Coronary artery (tissue), 2 donors: ENCODE data around the gene CEP85L.

Experiments
- DNase-seq: peaks from one replicate; pipeline ENCODE4 v3.0.0-alpha.2; 2017; ENCODE audit warnings: low spot score
- H3K27ac ChIP-seq, 2 donors: fragments of 200-600 bp; sonication (generic); one replicate each; pipeline ENCODE4 v1.5.1; 2016 to 2019
- H3K4me3 ChIP-seq: fragments of 200-600 bp; sonication (generic); 2 replicates; pipeline ENCODE4 v1.5.1; 2016; ENCODE audit warnings: mild to moderate bottlenecking, moderate library complexity
- TF ChIP-seq, protein P1 (sequence below): fragments of 200-600 bp; sonication (generic); IDR thresholded peaks from one replicate; pipeline ENCODE4 v1.5.1; 2019; ENCODE audit warnings: antibody characterized with exemption

Gene CEP85L

DNA sequence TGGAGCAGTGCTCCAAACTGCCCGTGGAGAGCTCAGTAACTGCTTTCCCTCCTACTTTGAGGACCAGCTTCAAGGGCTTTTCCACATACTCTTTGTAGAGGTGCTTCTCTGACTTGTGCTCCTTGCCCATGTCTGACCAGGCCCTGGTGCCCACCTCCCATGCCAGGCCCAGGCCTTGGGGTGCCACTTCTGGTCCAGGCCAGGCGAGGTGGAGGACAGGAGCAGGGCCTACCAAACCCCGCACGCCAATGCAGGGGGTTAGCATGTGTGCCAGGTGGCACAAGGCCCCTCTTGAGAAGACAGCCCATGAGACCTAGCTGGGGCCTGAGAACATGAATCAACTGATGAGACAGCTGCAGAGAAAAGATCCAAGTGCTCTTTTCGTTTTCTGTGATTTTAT, 150.3 kb downstream of the CEP85L start:
- no peak for DNase-seq
- no peak overlapping the region for H3K4me3 ChIP-seq
- TF ChIP-seq, protein P1, sequence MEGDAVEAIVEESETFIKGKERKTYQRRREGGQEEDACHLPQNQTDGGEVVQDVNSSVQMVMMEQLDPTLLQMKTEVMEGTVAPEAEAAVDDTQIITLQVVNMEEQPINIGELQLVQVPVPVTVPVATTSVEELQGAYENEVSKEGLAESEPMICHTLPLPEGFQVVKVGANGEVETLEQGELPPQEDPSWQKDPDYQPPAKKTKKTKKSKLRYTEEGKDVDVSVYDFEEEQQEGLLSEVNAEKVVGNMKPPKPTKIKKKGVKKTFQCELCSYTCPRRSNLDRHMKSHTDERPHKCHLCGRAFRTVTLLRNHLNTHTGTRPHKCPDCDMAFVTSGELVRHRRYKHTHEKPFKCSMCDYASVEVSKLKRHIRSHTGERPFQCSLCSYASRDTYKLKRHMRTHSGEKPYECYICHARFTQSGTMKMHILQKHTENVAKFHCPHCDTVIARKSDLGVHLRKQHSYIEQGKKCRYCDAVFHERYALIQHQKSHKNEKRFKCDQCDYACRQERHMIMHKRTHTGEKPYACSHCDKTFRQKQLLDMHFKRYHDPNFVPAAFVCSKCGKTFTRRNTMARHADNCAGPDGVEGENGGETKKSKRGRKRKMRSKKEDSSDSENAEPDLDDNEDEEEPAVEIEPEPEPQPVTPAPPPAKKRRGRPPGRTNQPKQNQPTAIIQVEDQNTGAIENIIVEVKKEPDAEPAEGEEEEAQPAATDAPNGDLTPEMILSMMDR, result no peak
- H3K27ac ChIP-seq, result no peak overlapping the region

DNA sequence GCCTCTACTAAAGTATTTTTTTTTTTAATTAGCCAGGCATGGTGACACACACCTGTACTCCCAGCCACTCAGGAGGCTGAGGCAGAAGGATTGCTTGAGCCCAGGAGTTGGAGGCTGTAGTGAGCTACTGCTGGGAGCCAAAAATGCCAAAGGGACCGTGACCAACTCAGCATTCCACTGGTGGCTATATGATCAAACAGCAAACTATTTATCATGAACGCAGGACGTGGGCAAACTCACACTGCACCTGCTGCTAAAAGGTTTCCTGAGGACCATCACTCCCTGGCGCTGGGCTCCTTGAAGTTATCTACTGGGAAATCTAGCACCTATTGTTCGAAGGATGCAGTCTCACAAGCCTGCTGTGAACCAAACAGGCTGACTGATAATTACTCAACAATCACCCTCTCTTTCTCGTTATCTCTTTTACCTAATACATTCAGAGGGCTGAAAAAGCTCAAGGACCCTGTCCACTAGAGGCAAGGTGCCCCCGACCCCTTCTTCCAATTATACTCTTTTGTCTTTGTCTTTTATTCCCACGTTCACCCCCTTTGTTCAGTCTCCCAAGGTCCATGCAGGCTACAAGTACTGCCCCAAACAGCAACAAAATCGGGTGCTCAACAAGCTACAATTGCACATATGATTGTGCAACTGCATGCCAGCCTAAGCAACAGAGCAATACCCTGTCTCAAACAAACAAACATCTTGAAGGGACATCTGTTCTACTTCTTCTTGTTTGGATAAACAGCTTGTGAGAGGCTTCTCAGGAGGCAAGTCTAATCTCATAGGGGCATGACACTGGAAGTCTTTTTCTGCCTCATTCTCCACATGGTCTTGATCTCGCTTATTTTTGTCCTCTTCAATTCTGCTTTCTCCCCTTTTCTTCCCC, 151.0 kb downstream of the CEP85L start:
- H3K27ac ChIP-seq, result no peak overlapping the region

DNA sequence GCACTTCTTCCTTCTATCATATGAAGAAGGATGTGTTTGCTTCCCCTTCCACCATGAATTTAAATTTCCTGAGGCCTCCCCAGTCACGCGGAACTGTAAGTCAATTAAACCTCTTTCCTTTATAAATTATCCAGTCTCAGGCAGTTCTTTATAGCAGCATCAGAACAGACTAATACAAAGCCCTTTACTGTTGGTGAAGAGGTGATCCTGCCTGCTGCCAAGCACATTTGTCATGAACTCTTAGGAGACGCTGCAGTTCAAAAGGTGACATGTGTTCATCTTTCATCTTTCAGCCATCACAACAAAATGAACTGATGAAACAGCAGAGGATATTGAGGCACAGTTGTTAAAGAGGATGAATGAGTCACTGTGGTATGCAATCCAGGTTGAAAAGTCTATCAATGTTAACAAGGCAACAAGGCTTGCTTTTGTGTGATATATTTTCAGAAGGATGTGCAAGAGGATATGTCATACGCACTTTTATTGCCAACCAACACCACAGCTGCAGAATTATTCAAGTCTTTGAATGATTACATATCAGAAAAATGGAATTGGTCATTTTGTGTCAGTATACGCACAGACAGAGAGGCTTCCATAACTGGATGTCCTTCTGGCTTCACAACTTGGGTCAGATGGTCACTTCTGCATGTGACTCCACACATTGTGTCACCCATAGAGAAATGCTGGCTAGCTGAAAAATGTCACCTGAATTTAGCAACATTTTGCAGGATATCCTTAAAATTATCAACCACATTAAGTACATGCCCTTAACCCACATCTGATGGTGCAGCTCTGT, 155.7 kb downstream of the CEP85L start:
- DNase-seq, result no peak
- TF ChIP-seq, protein P1, result no peak
- H3K4me3 ChIP-seq, result no peak overlapping the region
- no peak overlapping the region for H3K27ac ChIP-seq

More for the DNA sequence above, 151.0 kb downstream of the CEP85L start:
- no peak for DNase-seq
- TF ChIP-seq, protein P1, result no peak
- no peak overlapping the region for H3K4me3 ChIP-seq

DNA sequence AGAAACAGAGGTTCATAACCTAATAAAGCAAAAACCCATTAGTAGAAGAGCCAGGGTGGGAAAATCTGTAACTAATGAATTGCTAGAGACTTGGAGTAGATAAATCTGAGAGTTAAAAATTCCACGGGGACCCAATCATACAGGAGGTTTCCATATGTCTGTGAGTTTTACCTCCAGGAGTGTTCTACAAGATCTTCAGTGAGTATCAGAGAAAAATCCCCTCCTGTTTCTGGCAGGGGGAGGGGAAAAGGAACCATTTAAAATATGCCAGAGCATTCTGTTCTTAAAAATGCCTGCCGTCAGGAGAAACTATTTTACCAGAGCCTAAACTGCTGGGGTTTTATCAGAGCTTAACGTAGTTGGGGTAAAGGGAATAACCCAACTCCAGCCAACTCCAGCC, 157.3 kb downstream of the CEP85L start:
- TF ChIP-seq, protein P1, result no peak
- DNase-seq, result no peak
- no peak overlapping the region for H3K4me3 ChIP-seq
- peak overlapping the region; percentile 45 to 59 for H3K27ac ChIP-seq

DNA sequence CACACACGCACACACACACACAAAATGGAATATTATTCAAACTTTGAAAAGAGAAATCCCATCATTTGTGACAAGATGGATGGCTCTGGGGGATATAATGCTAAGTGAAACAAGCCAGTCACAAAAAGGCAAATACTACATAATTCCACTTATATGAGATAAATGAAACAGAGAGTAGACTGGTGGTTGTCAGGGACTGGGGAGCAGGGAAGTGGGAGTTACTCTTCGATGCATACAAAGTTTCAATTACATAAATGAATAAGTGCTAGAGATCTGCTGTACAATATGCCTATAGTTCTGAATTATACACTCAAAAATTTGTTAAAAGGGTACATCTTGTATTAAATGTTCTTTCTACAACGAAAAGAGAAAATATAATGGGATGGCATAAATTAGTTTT, 161.4 kb downstream of the CEP85L start:
- DNase-seq, result no peak
- TF ChIP-seq, protein P1, result no peak
- Histone ChIP-seq H3K4me3 (no peak overlapping the region), H3K27ac (no peak overlapping the region)

DNA sequence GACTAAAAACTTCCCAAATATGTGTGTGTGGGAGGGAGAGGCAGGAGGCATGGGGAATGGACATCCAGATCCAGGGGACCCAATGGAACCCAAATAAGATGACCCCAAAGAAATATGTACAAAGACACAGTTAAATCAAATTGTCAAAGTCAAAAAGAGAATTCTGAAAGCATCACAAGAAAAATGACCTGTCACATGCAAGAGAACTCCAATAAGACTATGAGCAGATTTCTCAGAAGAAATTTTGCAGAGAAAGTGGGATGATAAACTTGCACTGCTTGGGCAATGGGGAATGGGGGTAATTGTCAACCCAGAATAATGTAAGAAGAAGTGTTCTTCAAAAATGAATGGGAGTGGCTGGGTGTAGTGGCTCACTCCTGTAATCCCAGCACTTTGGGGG, 162.8 kb downstream of the CEP85L start:
- TF ChIP-seq, protein P1, result no peak
- no peak for DNase-seq
- no peak overlapping the region for H3K27ac ChIP-seq
- H3K4me3 ChIP-seq, result no peak overlapping the region
